K562 (cell line): ENCODE measurements around the gene CGREF1. TPM values are rescaled to one million over a fixed set of nuclear protein-coding genes. Genes with fewer than 3 reads are reported as not detected.

ENCODE experiments used
- ARID1B ChIP-seq: fragments of 450-650 bp; IDR thresholded peaks from 2 replicates; pipeline ENCODE4 v1.6.1; 2016; ENCODE audit warnings: antibody characterized with exemption, mild to moderate bottlenecking, inconsistent platforms
- EGR1 ChIP-seq: fragments of 450-650 bp; conservative IDR thresholded peaks from 2 replicates; pipeline ENCODE4 v1.6.1; 2017; ENCODE audit warnings: mild to moderate bottlenecking
- IFI16 ChIP-seq: fragments of 250-450 bp; sonication (Bioruptor Pico); IDR thresholded peaks from 2 replicates; pipeline ENCODE4 v2.1.2; 2022; ENCODE audit warnings: mild to moderate bottlenecking, inconsistent platforms
- KAT8 ChIP-seq: fragments of 450-650 bp; IDR thresholded peaks from 2 replicates; pipeline ENCODE4 v1.6.1; 2016; ENCODE audit warnings: low read depth, mild to moderate bottlenecking
- MBD1 ChIP-seq: fragments of 250-450 bp; sonication (Bioruptor Pico); IDR thresholded peaks from 2 replicates; pipeline ENCODE4 v1.8.0; 2022; ENCODE audit warnings: inconsistent platforms
- MLX ChIP-seq, 2 experiments: fragments of 450-650 bp in 1 of 2; sonication (generic) in 1 of 2; formaldehyde crosslinking; conservative IDR thresholded peaks; 2 replicates each; pipeline versions ENCODE4 v1.4.0 to v1.8.1; 2020 to 2022; ENCODE audit warnings: mild to moderate bottlenecking in 1 of 2, missing genetic modification reagents in 1 of 2
- SMAD4 ChIP-seq: fragments of 250-450 bp; sonication (Bioruptor Pico); conservative IDR thresholded peaks from 2 replicates; pipeline ENCODE4 v1.8.0; 2021; ENCODE audit warnings: inconsistent platforms, mild to moderate bottlenecking, moderate library complexity
- ZBTB26 ChIP-seq: fragments of 450-650 bp; formaldehyde crosslinking; IDR thresholded peaks from 2 replicates; pipeline ENCODE4 v1.4.0; 2022; ENCODE audit warnings: missing genetic modification characterization
- ZBTB40 ChIP-seq, 2 experiments: fragments of 450-650 bp in 1 of 2; sonication (generic) in 1 of 2; formaldehyde crosslinking in 1 of 2; IDR thresholded peaks; 2 replicates each; pipeline versions ENCODE4 v1.7.1 to v1.9.0; 2016 to 2022; ENCODE audit warnings: inconsistent platforms in 1 of 2, mild to moderate bottlenecking in 1 of 2, missing genetic modification reagents in 1 of 2
- ZNF224 ChIP-seq: sonication (generic); formaldehyde crosslinking; IDR thresholded peaks from 2 replicates; pipeline ENCODE4 v1.8.0; 2022; ENCODE audit warnings: mild to moderate bottlenecking, missing genetic modification reagents
- polyA plus RNA-seq, 8 experiments: library from polyadenylated mRNA; depleted of rRNA in 4 of 8; stranded (reverse) in 5 of 8; unstranded in 3 of 8; fragments of >200 nt; fragmentation: Nextera tagmentation in 2 of 8; fragmentation: Illumina TruSeq in 1 of 8; extraction: Ambion mirVana in 2 of 8; extraction: Trizol in 1 of 8; gene quantifications; 2 replicates each; pipeline versions ENCODE4 v1.2.1 to v1.2.3, GENCODE V29; 2011 to 2014; ENCODE audit warnings: inconsistent platforms in 1 of 8, missing spikeins in 1 of 8
- total RNA-seq, 7 experiments: library from RNA; depleted of rRNA in 6 of 7; stranded (reverse); fragments of >200 nt in 6 of 7; fragmentation: Illumina TruSeq in 2 of 7; extraction: Trizol in 2 of 7; gene quantifications; 2 replicates each; pipeline versions ENCODE4 v1.2.1 to v1.2.3, GENCODE V29; 2011 to 2021; ENCODE audit warnings: low replicate concordance in 1 of 7

CGREF1 gene
- total and polyA plus RNA-seq, 9 of the 15 experiments (the other 6 are each of a cell fraction or from before 2014, with no cell fraction given), result 0.07 to 0.50 (median 0.37) TPM

GRCh38 chr2:27051902-27052645, 66.9 kb downstream of the CGREF1 start (continued):
- TF ChIP-seq ZBTB40 (IDR thresholded peaks at IDR 0.05) (no peak), ZBTB40 (CRISPR knock-in tag; IDR thresholded peaks at IDR 0.05) (no peak), MBD1 (no peak), IFI16 (CRISPR knock-in tag) (no peak), ZNF224 (no peak), EGR1 (no peak), ZBTB26 (CRISPR knock-in tag) (no peak), ARID1B (no peak), KAT8 (no peak), MLX (CRISPR knock-in tag; conservative IDR thresholded peaks at IDR 0.05) (0 out of 4 replicates have a peak, but pooled peaks of 1 of the 2 experiments have one; percentile 37), SMAD4 (CRISPR knock-in tag) (0 out of 2 replicates have a peak, but pooled peaks have one; percentile 28)
